ENCODE data around the gene SLC26A9. TPM values are rescaled to one million over a fixed set of nuclear protein-coding genes. Genes with fewer than 3 reads are reported as not detected.
"Not testable (repeated sequence)": the region's sequence is repeated elsewhere in the genome, so short reads cannot be mapped to it uniquely, and the experiment has no call there.

The SLC26A9 gene
- total RNA-seq, 1 experiment from 2014 or later: not detected

- Histone ChIP-seq H3K9me2 (replicated peaks; ENCODE audit: low read length) (no peaks in the 10 kb centered on the region), H3K36me3 (ENCODE audit: low read depth, low read length) (no peaks in the 10 kb centered on the region), H3K9ac (ENCODE audit: low read length) (no peak overlapping the region), H2AFZ (ENCODE audit: low read length) (no peak overlapping the region), H3K4me1 (ENCODE audit: insufficient read depth, low read length) (no peaks in the 10 kb centered on the region), H3K4me2 (ENCODE audit: low read length) (no peak overlapping the region), H3K27me3 (ENCODE audit: low read length) (no peaks in the 10 kb centered on the region), H3K4me3 (ENCODE audit: low read length) (no peak overlapping the region), H3K79me2 (ENCODE audit: low read length) (no peaks in the 10 kb centered on the region), H3K9me3 (ENCODE audit: low read length) (no peaks in the 10 kb centered on the region), H4K20me1 (ENCODE audit: low read length) (no peaks in the 10 kb centered on the region), H3F3A (ENCODE audit: low read length, unreplicated experiment) (no peaks in the 10 kb centered on the region), H3K27ac (ENCODE audit: low read length) (no peak overlapping the region)
- POLR2A ChIA-PET (ENCODE audit: unreplicated experiment): no interaction called here
- intact Hi-C loops (cut with micrococcal nuclease): no loop called here
- BruUV-seq (replicated peaks): no TSS peak
- CTCF ChIA-PET: no interaction called here
- DNase-seq: no peak
- no peak for ATAC-seq
- TF ChIP-seq CTCF (conservative IDR thresholded peaks at IDR 0.05; ENCODE audit: low read depth, low read length) (no peak), EZH2phosphoT487 (IDR thresholded peaks at IDR 0.05; ENCODE audit: borderline replicate concordance, low read length) (no peak), EZH2 (IDR thresholded peaks at IDR 0.05; ENCODE audit: low read length, unreplicated experiment) (no peak)
Measured at GRCh38 chr1:205879974-205880373, 63.3 kb downstream of the SLC26A9 start.

DNA sequence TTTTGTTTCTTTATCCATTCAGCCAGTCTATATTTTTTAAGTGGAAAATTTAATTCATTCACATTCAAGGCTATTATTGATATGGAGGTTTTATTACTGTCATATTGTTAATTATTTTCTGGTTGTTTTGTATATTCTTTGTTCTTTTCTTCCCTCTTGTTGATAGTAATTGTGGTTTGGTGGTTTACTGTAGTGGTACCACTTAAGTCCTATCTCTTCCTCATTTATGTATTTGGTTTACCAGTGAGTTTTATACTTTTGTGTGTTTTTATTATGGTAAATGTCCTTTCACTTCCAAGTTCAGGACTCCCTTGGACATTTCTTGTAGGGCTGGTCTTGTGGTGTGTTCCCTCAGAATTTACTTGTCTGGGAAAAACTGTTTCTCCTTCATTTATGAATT lies 65.2 kb downstream of the SLC26A9 start:
- CTCF ChIA-PET: interaction anchor here (0.8 kb wide), 1 partner anchor 86 kb away, joined by 5 read pairs; no protein-coding TSS in a partner anchor
- POLR2A ChIA-PET (ENCODE audit: unreplicated experiment): no interaction called here
- no peaks in the 10 kb centered on the region for H3F3A ChIP-seq (ENCODE audit: low read length, unreplicated experiment)
- H3K79me2 ChIP-seq (ENCODE audit: low read length): no peaks in the 10 kb centered on the region
- H3K4me3 ChIP-seq (ENCODE audit: low read length): no peak overlapping the region
- no peaks in the 10 kb centered on the region for H3K9me3 ChIP-seq (ENCODE audit: low read length)
- TF ChIP-seq EZH2 (IDR thresholded peaks at IDR 0.05; ENCODE audit: low read length, unreplicated experiment) (no peak), EZH2phosphoT487 (IDR thresholded peaks at IDR 0.05; ENCODE audit: borderline replicate concordance, low read length) (no peak), CTCF (conservative IDR thresholded peaks at IDR 0.05; ENCODE audit: low read depth, low read length) (no peak)
- H3K4me2 ChIP-seq (ENCODE audit: low read length): no peak overlapping the region
- no peaks in the 10 kb centered on the region for H3K4me1 ChIP-seq (ENCODE audit: insufficient read depth, low read length)
- no peak overlapping the region for H3K9ac ChIP-seq (ENCODE audit: low read length)
- no peak overlapping the region for H2AFZ ChIP-seq (ENCODE audit: low read length)
- no peaks in the 10 kb centered on the region for H3K27me3 ChIP-seq (ENCODE audit: low read length)
- BruUV-seq (replicated peaks): no TSS peak
- intact Hi-C loops (cut with micrococcal nuclease): no loop called here
- H4K20me1 ChIP-seq (ENCODE audit: low read length): no peaks in the 10 kb centered on the region
- DNase-seq: no peak
- no peaks in the 10 kb centered on the region for H3K9me2 ChIP-seq (replicated peaks; ENCODE audit: low read length)
- no peak overlapping the region for H3K27ac ChIP-seq (ENCODE audit: low read length)
- ATAC-seq: no peak
- H3K36me3 ChIP-seq (ENCODE audit: low read depth, low read length): no peaks in the 10 kb centered on the region

DNA sequence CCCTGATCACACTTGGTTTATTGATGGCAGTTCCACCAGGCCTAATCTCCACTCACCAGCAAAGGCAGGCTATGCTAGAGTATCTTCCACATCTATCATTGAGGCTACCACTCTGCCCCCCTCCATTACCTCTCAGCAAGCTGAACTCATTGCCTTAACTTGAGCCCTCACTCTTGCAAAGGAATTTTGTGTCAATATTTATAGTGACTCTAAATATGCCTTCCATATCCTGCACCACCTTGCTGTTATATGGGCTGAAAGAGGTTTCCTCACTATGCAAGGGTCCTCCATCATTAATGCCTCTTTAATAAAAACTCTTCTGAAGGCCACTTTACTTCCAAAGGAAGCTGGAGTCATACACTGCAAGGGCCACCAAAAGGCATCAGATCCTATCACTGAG lies 70.1 kb downstream of the SLC26A9 start:
- H3K36me3 ChIP-seq (ENCODE audit: low read depth, low read length); CTCF ChIA-PET; POLR2A ChIA-PET (ENCODE audit: unreplicated experiment); H3K9me3 ChIP-seq (ENCODE audit: low read length); H3K27ac ChIP-seq (ENCODE audit: low read length); H2AFZ ChIP-seq (ENCODE audit: low read length); H3K9ac ChIP-seq (ENCODE audit: low read length); H3K4me1 ChIP-seq (ENCODE audit: insufficient read depth, low read length); H3K4me3 ChIP-seq (ENCODE audit: low read length); H3K79me2 ChIP-seq (ENCODE audit: low read length); H3K9me2 ChIP-seq (replicated peaks; ENCODE audit: low read length); ATAC-seq; H3K4me2 ChIP-seq (ENCODE audit: low read length); intact Hi-C loops (cut with micrococcal nuclease); H3K27me3 ChIP-seq (ENCODE audit: low read length); H3F3A ChIP-seq (ENCODE audit: low read length, unreplicated experiment); DNase-seq; H4K20me1 ChIP-seq (ENCODE audit: low read length); BruUV-seq (replicated peaks): not testable (repeated sequence)
